ENCODE measurements around the gene MESP2.
"Not testable (repeated sequence)": the region's sequence is repeated elsewhere in the genome, so short reads cannot be mapped to it uniquely, and the experiment has no call there.

MESP2 gene

DNA sequence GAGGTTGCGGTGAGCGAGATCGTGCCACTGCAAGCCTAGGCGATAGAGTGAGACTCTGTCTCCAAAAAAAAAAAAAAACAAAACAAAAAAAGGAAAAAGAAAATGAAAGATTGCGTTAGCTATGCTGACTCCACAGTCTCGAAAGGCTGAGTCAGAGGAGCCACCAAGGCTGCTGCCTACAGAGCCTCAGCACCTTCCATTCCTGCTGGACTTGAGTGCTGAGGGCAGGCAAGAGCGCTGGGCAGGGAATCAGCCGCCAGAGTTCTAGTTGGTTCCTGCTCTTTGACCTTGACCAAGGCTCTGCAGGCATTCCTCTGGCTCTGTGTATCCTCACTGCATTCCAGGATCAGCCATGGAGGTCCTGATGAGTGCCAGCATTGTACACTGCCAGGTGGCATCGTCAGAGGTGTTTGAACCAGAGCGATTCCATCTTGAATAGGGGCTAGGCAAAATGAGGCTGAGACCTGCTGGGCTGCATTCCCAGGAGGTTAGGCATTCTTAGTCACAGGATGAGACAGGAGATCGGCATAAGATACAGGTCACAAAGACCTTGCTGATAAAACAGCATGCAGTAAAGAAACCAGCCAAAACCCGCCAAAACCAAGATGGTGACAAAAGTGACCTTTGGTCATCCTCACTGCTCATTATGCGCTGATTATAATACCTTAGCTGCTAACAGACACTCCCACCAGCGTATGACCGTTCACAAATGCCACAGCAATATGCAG lies 5.9 kb downstream of the MESP2 start:
- H3K27me3 Mint-ChIP-seq = peaks cover 26% of the 10 kb centered on the region
- no peak overlapping the region for H3K27ac Mint-ChIP-seq
- DNase-seq (no peak), ATAC-seq (no peak)
- H3K4me3 Mint-ChIP-seq = no peak overlapping the region
- H3K9me3 Mint-ChIP-seq = no peaks in the 10 kb centered on the region
- no peaks in the 10 kb centered on the region for H3K36me3 Mint-ChIP-seq (ENCODE audit: low read depth)
- H3K4me1 Mint-ChIP-seq = peaks cover 12% of the 10 kb centered on the region

DNA sequence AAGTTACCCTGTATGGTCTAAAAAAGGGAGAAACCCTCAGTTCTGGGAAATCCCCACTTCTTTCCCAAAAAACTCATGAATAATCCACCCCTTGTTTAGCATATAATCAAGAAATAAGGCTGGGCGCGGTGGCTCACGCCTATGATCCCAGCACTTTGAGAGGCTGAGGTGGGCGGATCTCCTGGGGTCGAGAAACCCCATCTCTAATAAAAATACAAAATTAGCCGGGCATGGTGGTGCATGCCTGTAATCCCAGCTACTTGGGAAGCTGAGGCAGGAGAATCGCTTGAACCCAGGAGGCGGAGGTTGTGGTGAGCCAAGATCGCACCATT lies 6.5 kb downstream of the MESP2 start:
- H3K4me3 Mint-ChIP-seq; H3K27ac Mint-ChIP-seq; ATAC-seq; DNase-seq; H3K9me3 Mint-ChIP-seq; H3K36me3 Mint-ChIP-seq (ENCODE audit: low read depth): not testable (repeated sequence)
- Mint-ChIP-seq H3K27me3 (peaks cover 21% of the 10 kb centered on the region), H3K4me1 (peaks cover 12% of the 10 kb centered on the region)

DNA sequence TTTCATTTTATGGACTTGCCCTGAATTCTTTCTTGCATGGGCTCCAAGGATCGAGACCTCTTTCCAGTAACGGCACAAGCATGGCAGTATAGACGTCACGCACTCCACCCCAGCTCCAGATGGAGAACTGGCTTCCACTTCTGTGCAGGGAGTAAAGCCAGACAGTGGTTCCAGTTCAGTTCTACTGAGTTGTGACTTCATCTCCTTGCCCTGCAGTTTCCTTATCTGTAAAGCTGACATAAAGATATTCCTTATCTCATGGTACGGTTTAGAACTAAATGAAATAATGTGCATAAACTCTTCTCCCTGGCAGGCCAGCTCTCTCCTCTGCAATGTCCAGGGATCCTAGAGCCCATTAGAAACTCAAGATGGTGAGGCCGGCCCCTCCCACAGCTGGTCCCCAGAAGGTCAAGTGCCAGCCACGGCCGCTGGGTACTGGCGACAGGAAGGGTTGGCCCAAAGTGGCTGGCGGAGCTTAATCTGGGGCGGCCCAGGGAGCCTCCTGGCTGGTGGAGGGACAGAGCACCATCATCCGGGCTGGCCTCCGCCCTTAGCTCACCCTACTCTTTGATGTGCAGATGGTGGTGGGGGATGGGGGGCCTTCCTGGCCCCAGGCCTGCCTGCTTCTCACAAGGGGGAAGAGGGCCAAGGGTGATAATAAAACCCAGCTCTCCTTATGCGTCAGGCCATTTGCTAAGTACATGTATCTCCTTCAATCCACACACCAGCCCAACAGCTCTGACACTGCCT lies 7.2 kb downstream of the MESP2 start:
- H3K27me3 Mint-ChIP-seq = peaks cover 16% of the 10 kb centered on the region
- H3K27ac Mint-ChIP-seq = no peak overlapping the region
- no peaks in the 10 kb centered on the region for H3K36me3 Mint-ChIP-seq (ENCODE audit: low read depth)
- no peak for DNase-seq
- H3K4me3 Mint-ChIP-seq = no peak overlapping the region
- H3K4me1 Mint-ChIP-seq = peaks cover 12% of the 10 kb centered on the region
- ATAC-seq = no peak
- peaks cover 8% of the 10 kb centered on the region for H3K9me3 Mint-ChIP-seq

DNA sequence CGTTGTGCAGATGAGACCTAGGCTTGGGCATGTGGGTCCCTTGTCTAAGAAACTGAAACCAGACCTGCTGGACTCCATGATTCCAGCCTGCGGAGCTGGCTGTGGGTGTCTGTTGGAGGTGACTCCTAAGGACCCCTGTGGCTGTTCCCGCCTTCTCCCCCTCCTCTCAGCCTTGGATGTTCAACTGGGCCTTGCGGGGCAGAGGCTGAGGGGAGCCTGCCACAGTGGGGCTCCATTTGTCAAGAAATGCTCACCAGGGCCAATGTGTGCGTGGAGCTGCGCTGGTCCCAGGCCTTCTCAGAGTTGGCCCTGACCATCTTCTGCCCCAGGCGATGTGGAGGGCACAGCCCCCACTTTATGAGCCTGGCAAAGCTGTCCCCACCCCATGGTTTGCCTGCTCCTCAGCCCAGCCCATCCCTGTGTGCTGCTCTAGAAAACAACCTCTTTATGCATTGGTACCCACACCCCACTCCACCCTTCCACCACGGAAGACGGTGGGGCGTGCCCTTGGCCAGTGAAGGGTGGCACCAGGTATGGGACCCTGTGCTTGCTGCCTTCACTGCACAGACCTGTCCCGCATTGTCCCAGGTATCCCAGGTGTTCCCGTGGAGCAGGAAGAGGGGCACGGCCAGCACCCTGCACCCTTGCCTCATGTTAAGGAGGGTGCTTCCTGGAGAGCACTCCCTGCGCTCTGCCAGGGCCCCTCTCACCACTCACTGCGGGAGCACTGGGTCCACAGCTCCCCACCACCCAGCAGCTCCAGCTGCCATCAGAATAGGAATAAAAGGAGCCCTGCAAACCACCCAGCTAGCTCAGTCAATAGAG lies 7.9 kb downstream of the MESP2 start:
- Mint-ChIP-seq H3K27ac (no peak overlapping the region), H3K4me3 (no peak overlapping the region), H3K36me3 (ENCODE audit: low read depth) (no peaks in the 10 kb centered on the region), H3K4me1 (peaks cover 12% of the 10 kb centered on the region), H3K9me3 (peaks cover 9% of the 10 kb centered on the region), H3K27me3 (peaks cover 10% of the 10 kb centered on the region)
- DNase-seq (no peak), ATAC-seq (no peak)

DNA sequence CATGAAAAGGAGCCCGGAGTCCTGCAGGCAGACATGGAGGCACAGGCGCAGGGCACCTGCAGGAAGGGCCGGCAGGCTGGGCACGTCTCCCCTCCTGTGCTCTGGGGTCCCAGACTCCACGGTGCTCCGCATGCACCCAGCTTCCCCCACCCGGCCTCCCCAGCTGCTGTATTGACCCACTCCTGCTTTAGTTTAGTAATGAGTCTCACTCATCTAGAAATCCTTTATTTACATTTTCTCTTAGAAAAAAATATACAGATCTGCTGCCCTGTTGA lies 8.5 kb downstream of the MESP2 start:
- Mint-ChIP-seq H3K27ac (no peak overlapping the region), H3K9me3 (peaks cover 9% of the 10 kb centered on the region), H3K36me3 (ENCODE audit: low read depth) (no peaks in the 10 kb centered on the region), H3K4me1 (peaks cover 12% of the 10 kb centered on the region), H3K27me3 (peaks cover 7% of the 10 kb centered on the region), H3K4me3 (no peak overlapping the region)
- DNase-seq (no peak), ATAC-seq (no peak)

DNA sequence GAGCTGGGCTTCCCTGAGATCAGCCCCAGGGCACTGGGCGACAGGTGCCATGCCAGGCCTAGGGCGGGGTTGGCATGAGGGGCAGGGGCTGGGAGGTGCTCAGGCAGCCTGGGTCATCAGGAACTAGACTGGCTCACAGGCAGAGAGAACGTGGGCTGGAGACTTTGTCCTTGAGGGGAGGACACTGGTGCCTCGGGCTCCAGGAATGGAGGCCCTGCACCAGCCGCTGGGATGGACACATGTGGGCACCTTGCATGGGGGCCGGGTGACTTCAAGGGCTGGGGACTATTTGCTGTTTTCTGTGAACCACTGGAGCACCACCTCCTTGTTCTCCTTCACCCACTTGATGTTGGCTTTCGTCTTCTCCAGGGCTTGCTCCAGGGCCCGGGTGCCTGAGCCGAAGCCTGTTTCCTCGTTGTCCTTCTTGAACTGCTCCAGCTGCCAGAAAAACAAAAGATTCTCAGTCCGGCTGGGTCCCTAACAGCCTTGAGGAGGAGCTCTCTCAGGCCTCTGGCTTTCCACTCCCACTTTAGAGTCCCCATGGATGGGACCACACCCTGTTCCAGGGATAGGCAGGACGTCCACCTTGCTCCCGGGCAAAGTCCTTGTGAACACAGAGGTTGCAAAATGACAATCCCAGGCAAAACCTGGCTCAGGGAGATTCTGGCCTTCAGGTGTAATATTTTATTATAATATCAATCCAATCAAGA lies 9.1 kb downstream of the MESP2 start:
- Mint-ChIP-seq H3K9me3 (peaks cover 9% of the 10 kb centered on the region), H3K4me3 (no peak overlapping the region), H3K36me3 (ENCODE audit: low read depth) (no peaks in the 10 kb centered on the region), H3K4me1 (peaks cover 12% of the 10 kb centered on the region), H3K27ac (no peak overlapping the region), H3K27me3 (peaks cover 7% of the 10 kb centered on the region)
- ATAC-seq (no peak), DNase-seq (no peak)

DNA sequence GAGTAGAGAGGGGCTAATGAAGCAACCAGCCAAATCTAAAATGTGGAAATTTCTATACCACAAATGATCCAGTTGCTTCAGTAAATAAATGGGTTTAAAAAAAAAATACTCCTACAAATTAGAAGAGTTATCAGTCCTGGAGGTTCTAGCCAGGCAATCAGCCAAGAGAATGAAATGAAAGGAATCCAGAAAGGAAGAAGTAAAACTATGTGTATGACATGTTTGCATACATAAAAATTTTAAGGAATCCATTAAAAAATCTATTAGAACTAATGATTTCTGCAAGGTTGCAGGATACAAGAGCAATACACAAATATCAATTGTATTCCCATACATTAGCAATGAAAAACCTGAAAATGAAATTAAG lies 9.6 kb downstream of the MESP2 start:
- no peak for ATAC-seq
- Mint-ChIP-seq H3K4me3 (no peak overlapping the region), H3K4me1 (peaks cover 10% of the 10 kb centered on the region), H3K27ac (no peak overlapping the region), H3K9me3 (peaks cover 9% of the 10 kb centered on the region), H3K36me3 (ENCODE audit: low read depth) (no peaks in the 10 kb centered on the region), H3K27me3 (peaks cover 3% of the 10 kb centered on the region)
- no peak for DNase-seq

DNA sequence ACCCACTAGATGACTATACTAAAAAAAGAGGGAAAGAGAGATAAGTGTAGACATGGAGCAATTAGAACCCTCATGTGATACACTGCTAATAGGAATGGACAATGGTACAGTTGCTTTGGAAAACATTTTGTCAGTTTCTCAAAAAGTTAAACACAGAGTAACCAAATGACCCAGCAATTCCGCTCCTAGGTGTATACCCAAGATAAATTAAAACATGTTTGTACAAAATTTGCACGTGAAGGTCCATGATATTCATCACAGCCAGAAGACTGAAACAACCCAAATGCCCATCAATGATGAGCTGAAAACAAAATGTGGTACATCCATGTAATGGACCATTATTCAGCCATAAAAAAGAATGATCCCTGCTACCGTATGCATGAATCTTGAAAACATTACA lies 11.8 kb downstream of the MESP2 start:
- Mint-ChIP-seq H3K27me3 (no peaks in the 10 kb centered on the region), H3K9me3 (peaks cover 9% of the 10 kb centered on the region), H3K27ac (no peak overlapping the region), H3K36me3 (ENCODE audit: low read depth) (no peaks in the 10 kb centered on the region), H3K4me3 (no peak overlapping the region), H3K4me1 (no peaks in the 10 kb centered on the region)
- ATAC-seq (no peak), DNase-seq (no peak)

DNA sequence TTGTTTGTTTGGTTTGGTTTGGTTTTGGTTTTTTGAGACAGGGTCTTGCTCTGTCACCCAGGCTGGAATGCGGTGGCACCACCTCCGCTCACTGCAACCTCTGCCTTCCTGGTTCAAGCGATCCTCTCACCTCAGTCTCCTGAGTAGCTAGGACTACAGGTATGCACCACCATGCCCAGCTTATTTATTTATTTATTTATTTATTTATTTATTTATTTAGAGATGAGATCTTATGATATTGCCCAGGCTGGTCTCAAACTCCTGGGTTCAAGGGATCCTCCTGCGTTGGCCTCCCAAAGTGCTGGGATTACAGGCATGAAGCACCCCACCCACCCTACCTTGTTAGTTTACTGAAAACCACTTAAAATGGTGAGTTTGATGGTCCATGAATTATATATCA lies 12.5 kb downstream of the MESP2 start:
- not testable (repeated sequence) for ATAC-seq; H3K9me3 Mint-ChIP-seq; H3K4me3 Mint-ChIP-seq; H3K36me3 Mint-ChIP-seq (ENCODE audit: low read depth); H3K27ac Mint-ChIP-seq; DNase-seq; H3K27me3 Mint-ChIP-seq; H3K4me1 Mint-ChIP-seq

DNA sequence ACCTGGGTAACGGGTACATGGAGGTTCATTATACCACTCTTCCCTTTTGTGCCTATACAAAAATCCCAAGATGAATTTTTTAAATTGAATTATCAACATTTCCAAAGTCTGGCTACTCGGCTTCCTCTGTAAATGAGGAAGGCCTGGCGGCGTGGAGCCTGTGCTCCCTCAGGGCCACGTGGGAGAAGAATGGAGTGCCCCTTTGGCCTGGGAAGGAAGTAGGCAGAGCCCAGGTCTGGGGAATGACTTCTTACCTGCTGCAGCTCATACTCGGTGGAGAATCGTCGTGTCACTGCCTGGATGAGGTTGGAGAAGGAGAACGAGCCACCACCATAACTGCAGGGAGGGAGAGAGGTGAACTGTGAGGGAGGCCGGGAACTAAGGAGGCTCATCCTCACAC lies 14.1 kb downstream of the MESP2 start:
- Mint-ChIP-seq H3K27me3 (no peaks in the 10 kb centered on the region), H3K36me3 (ENCODE audit: low read depth) (no peaks in the 10 kb centered on the region), H3K9me3 (peaks cover 9% of the 10 kb centered on the region), H3K4me3 (no peak overlapping the region), H3K27ac (no peak overlapping the region), H3K4me1 (no peaks in the 10 kb centered on the region)
- no peak for ATAC-seq
- no peak for DNase-seq

DNA sequence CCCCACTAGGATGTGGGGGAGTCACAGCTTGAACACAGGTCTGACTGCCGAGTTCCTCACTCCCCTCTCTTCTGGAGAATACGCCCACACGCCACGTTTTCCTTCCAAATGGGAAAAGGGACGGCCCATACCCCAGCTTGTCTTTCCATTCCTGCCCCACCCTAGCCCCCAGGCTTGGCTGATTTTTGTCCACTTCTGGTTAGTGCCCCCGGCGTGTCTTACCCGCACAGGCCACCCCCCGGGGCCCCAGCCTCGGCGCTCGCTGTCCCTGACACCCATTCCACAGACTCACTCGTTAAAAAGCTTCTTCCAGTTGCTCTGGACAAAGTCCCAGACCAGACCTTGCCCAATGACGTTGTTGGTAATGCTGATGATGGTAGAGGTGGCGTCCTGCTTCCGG lies 14.5 kb downstream of the MESP2 start:
- Mint-ChIP-seq H3K4me3 (no peak overlapping the region), H3K27ac (no peak overlapping the region), H3K27me3 (no peaks in the 10 kb centered on the region), H3K9me3 (peaks cover 9% of the 10 kb centered on the region), H3K4me1 (no peaks in the 10 kb centered on the region), H3K36me3 (ENCODE audit: low read depth) (no peaks in the 10 kb centered on the region)
- ATAC-seq (no peak), DNase-seq (no peak)

DNA sequence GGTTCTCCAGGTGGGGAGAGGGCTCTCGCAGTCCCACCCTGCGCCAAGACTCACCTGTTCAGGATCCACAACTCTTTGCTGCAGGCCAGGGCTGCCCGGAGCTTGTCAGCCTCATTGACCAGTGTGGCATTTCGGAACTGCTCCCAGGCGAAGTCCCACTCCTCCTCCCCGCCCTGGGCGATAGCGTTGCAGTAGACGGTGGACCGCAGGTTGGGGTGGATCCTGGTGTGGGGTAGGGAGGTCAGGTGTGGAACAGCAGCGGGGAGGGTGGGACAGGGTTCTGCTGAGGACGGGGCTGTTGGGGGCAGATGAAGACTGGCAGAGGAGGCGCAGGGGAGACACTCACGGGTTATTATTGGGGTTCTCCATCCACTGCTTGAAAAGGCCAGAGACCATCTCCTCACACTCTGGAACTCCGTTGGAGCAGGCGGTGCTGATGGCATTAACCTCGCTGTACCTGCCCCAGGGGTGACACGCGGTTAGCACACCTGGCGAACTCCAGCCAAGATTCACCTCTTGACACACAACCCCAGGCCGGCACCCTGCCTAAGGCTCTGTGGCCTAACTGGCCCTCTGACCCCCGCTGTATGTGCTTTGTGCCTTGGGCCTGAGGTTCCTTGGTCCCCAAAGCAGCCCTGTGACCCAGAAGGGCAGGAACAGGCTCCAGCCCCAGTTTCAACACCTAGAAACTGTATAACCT lies 16.1 kb downstream of the MESP2 start:
- H3K9me3 Mint-ChIP-seq = peaks cover 13% of the 10 kb centered on the region
- DNase-seq (no peak), ATAC-seq (no peak)
- no peak overlapping the region for H3K27ac Mint-ChIP-seq
- no peaks in the 10 kb centered on the region for H3K36me3 Mint-ChIP-seq (ENCODE audit: low read depth)
- no peaks in the 10 kb centered on the region for H3K4me1 Mint-ChIP-seq
- H3K4me3 Mint-ChIP-seq = no peak overlapping the region
- no peaks in the 10 kb centered on the region for H3K27me3 Mint-ChIP-seq

DNA sequence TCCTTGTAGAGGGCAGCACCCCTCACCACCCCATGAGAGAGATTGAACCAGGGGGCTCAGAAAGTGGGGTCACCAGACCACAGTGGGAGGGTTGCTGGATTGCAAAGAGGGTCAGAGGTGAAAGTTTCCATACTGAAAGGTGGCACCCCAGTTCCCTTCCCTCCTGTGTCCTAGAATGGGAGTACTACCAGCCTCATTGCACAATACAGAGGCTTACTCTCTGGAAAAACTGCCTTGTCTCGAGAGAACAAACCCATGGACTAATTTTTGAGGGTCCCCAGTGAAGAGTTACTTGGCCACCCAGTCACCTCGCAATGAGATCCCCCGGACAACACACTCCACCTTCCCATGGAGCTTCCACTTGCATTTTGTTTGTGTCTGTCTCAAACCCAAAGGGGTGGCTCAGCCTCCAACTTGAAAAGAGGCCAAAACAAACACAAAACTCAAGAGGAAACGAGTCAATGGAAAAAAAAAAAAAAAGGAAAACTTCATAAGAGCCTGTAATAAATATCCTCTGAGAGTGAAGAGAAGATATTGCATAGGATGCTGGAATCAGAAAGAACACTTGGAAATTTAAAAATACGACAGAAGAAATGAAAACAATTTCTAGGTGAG lies 18.6 kb downstream of the MESP2 start:
- DNase-seq (no peak), ATAC-seq (no peak)
- no peak overlapping the region for H3K4me3 Mint-ChIP-seq
- no peak overlapping the region for H3K27ac Mint-ChIP-seq
- no peaks in the 10 kb centered on the region for H3K36me3 Mint-ChIP-seq (ENCODE audit: low read depth)
- H3K27me3 Mint-ChIP-seq = no peaks in the 10 kb centered on the region
- H3K9me3 Mint-ChIP-seq = peaks cover 4% of the 10 kb centered on the region
- H3K4me1 Mint-ChIP-seq = no peaks in the 10 kb centered on the region

DNA sequence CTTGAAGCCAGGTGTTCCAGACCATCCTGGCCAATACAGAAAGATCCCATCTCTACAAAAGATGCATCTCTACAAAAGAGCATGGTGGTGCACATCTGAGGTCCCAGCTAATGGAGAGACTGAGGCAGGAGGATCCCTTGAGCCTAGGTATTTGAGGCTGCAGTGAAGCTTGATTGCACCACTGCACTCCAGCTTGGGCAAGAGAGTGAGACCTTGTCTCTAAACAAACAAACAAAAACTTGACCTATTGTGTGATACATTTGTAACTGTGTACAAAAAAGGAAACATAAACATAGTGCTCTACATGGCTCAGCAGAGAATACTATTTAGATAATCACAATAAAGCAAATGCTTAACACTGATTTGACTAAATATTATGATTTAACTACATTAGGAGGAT lies 19.9 kb downstream of the MESP2 start:
- H3K4me1 Mint-ChIP-seq = no peaks in the 10 kb centered on the region
- H3K36me3 Mint-ChIP-seq (ENCODE audit: low read depth) = no peaks in the 10 kb centered on the region
- ATAC-seq = no peak
- peaks cover 2% of the 10 kb centered on the region for H3K27me3 Mint-ChIP-seq
- no peak overlapping the region for H3K4me3 Mint-ChIP-seq
- peaks cover 4% of the 10 kb centered on the region for H3K9me3 Mint-ChIP-seq
- no peak overlapping the region for H3K27ac Mint-ChIP-seq
- no peak for DNase-seq

All from activated naive CD8-positive, alpha-beta T cell treated with anti-CD3 and anti-CD28 coated beads, Interleukin-2, amount 50 U/mL, for 24 hours (primary cell).